Loucy (cell line): ENCODE measurements around the gene RCBTB1.

ENCODE experiments used
- H2AFZ ChIP-seq: fragments of 200-600 bp; sonication (generic); 2 replicates; pipeline ENCODE4 v1.6.0; 2016; ENCODE audit warnings: antibody characterized with exemption, mild to moderate bottlenecking, low read length, moderate library complexity
- H3F3A ChIP-seq: fragments of 200-600 bp; 2 replicates; pipeline ENCODE4 v1.6.0; 2016; ENCODE audit warnings: antibody characterized with exemption, low read depth, mild to moderate bottlenecking
- H3K27me3 ChIP-seq: fragments of 200-600 bp; sonication (generic); 2 replicates; pipeline ENCODE4 v1.6.1; 2014; ENCODE audit warnings: low read length, mild to moderate bottlenecking; ENCODE audit not compliant: insufficient read depth, poor library complexity, severe bottlenecking
- H3K36me3 ChIP-seq: fragments of 200-600 bp; sonication (generic); 2 replicates; pipeline ENCODE4 v1.6.1; 2016; ENCODE audit warnings: low read length; ENCODE audit not compliant: insufficient read depth
- H3K4me1 ChIP-seq: fragments of 200-600 bp; sonication (generic); 2 replicates; pipeline ENCODE4 v1.5.1; 2014; ENCODE audit warnings: low read length, mild to moderate bottlenecking; ENCODE audit not compliant: insufficient read depth, poor library complexity, severe bottlenecking
- H3K4me2 ChIP-seq: fragments of 200-600 bp; sonication (generic); 2 replicates; pipeline ENCODE4 v1.6.0; 2014; ENCODE audit warnings: antibody characterized with exemption, low read length, low read depth, mild to moderate bottlenecking; ENCODE audit not compliant: poor library complexity, severe bottlenecking
- H3K4me3 ChIP-seq: fragments of 200-600 bp; sonication (generic); 2 replicates; pipeline ENCODE4 v1.5.1; 2014; ENCODE audit warnings: low read length, mild to moderate bottlenecking, mixed read lengths; ENCODE audit not compliant: poor library complexity, severe bottlenecking
- H3K79me2 ChIP-seq: fragments of 200-600 bp; sonication (generic); 2 replicates; pipeline ENCODE4 v1.6.1; 2014; ENCODE audit warnings: low read length; ENCODE audit not compliant: insufficient read depth
- H3K9ac ChIP-seq: fragments of 200-600 bp; sonication (generic); 2 replicates; pipeline ENCODE4 v1.6.0; 2014; ENCODE audit warnings: mild to moderate bottlenecking, low read depth, low read length, moderate library complexity; ENCODE audit not compliant: poor library complexity, severe bottlenecking
- H3K9me2 ChIP-seq: fragments of 200-600 bp; sonication (generic); replicated peaks from 2 replicates; pipeline ENCODE4 v1.6.1; 2016; ENCODE audit warnings: low read depth, low read length, mixed read lengths
- H3K9me3 ChIP-seq: fragments of 200-600 bp; sonication (generic); 2 replicates; pipeline ENCODE4 v1.6.1; 2014; ENCODE audit warnings: mild to moderate bottlenecking, antibody characterized with exemption, low read length, low read depth; ENCODE audit not compliant: insufficient read depth
- H4K20me1 ChIP-seq: fragments of 200-600 bp; sonication (generic); 2 replicates; pipeline ENCODE4 v1.6.0; 2014; ENCODE audit warnings: antibody characterized with exemption, low read length, mild to moderate bottlenecking; ENCODE audit not compliant: insufficient read depth, poor library complexity, severe bottlenecking
- EZH2phosphoT487 ChIP-seq: fragments of 200-600 bp; IDR thresholded peaks from 2 replicates; pipeline ENCODE4 v1.6.1; 2018; ENCODE audit warnings: antibody characterized with exemption, mild to moderate bottlenecking, moderate library complexity, borderline replicate concordance
- TF ChIP-seq, protein P1 (sequence below): fragments of 200-600 bp; sonication (generic); conservative IDR thresholded peaks from 2 replicates; pipeline ENCODE4 v1.5.1; 2014; ENCODE audit warnings: mild to moderate bottlenecking, antibody characterized with exemption, low read length

Gene RCBTB1

DNA sequence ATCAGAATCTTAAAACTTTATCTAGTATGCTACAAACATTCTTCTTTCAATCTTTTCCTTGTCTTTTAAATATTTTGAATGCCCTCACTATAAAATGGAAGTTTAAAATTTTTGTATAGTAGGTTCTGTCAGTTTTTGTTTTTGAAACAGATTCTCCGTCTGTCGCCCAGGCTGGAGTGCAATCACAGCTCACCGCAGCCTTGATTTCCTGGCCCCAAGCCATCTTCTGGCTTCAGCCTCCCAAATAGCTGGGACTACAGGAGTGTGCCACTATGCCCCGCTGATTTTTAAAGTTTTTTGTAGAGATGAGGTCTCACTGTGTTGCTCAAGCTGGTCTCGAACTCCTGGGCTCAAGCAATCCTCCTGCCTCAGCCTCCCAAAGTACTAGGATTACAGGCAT lies 68.9 kb downstream of the RCBTB1 start:
- Histone ChIP-seq H3K9ac (no peak overlapping the region), H4K20me1 (no peaks in the 10 kb centered on the region), H3K4me2 (no peak overlapping the region), H2AFZ (no peak overlapping the region), H3K9me2 (no peaks in the 10 kb centered on the region), H3K36me3 (peaks cover 3% of the 10 kb centered on the region; the same call in 1 of the 2 replicates), H3K9me3 (no peaks in the 10 kb centered on the region), H3F3A (no peaks in the 10 kb centered on the region), H3K27me3 (no peaks in the 10 kb centered on the region), H3K79me2 (no peaks in the 10 kb centered on the region), H3K4me1 (no peaks in the 10 kb centered on the region), H3K4me3 (no peak overlapping the region)
- TF ChIP-seq EZH2phosphoT487 = no peak
- TF ChIP-seq, protein P1, sequence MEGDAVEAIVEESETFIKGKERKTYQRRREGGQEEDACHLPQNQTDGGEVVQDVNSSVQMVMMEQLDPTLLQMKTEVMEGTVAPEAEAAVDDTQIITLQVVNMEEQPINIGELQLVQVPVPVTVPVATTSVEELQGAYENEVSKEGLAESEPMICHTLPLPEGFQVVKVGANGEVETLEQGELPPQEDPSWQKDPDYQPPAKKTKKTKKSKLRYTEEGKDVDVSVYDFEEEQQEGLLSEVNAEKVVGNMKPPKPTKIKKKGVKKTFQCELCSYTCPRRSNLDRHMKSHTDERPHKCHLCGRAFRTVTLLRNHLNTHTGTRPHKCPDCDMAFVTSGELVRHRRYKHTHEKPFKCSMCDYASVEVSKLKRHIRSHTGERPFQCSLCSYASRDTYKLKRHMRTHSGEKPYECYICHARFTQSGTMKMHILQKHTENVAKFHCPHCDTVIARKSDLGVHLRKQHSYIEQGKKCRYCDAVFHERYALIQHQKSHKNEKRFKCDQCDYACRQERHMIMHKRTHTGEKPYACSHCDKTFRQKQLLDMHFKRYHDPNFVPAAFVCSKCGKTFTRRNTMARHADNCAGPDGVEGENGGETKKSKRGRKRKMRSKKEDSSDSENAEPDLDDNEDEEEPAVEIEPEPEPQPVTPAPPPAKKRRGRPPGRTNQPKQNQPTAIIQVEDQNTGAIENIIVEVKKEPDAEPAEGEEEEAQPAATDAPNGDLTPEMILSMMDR = no peak

DNA sequence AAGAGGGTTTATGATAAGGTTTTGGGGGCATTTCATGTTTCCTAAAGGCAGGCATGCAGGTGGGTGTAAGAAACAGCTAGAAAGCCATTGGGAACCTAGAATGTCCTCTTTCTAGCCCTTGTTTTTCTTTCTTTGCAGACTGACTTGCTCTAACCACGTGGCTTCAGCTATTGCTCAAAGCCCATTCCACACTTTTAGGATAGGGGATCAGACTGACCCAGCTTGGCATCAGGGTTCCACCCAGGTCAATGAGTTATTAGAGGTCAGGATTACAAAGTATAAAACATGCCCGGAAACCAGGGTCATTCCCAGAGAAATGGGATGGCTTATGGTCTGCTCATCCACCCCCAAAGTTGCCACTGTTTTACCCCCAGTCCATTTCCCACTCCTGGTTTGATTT lies 72.8 kb downstream of the RCBTB1 start:
- Histone ChIP-seq H3K79me2 (no peaks in the 10 kb centered on the region), H3K4me1 (no peaks in the 10 kb centered on the region), H3K9ac (no peak overlapping the region), H3K4me2 (no peak overlapping the region), H2AFZ (no peak overlapping the region), H3K9me2 (no peaks in the 10 kb centered on the region), H3K9me3 (no peaks in the 10 kb centered on the region), H3K4me3 (no peak overlapping the region), H3K27me3 (no peaks in the 10 kb centered on the region), H3F3A (no peaks in the 10 kb centered on the region), H3K36me3 (no peaks in the 10 kb centered on the region), H4K20me1 (no peaks in the 10 kb centered on the region)
- no peak for TF ChIP-seq EZH2phosphoT487
- TF ChIP-seq, protein P1 = no peak

DNA sequence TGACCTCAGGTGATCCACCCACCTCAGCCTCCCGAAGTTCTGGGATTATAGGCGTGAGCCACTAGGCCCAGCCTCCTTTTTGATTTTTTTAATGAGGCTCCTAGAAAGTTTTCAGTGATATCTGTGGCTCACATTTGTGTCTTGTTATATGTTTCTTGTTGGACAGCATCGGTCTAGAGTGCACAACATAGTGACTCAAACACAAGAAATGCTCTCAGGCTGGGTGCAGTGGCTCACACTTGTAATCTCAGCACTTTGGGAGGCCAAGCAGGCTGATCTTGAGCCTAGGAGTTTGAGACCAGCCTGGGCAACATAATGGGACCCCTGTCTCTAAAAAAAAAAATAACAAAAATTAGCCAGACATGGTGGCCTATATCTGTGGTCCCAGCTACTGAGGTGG lies 81.4 kb downstream of the RCBTB1 start:
- Histone ChIP-seq H4K20me1 (no peaks in the 10 kb centered on the region), H2AFZ (no peak overlapping the region), H3K79me2 (no peaks in the 10 kb centered on the region), H3K4me2 (no peak overlapping the region), H3K27me3 (no peaks in the 10 kb centered on the region), H3K36me3 (no peaks in the 10 kb centered on the region), H3K4me1 (no peaks in the 10 kb centered on the region), H3K9me3 (no peaks in the 10 kb centered on the region), H3K4me3 (no peak overlapping the region), H3F3A (no peaks in the 10 kb centered on the region), H3K9ac (no peak overlapping the region), H3K9me2 (no peaks in the 10 kb centered on the region)
- TF ChIP-seq, protein P1 = no peak
- TF ChIP-seq EZH2phosphoT487 = no peak
